ENCODE data around the gene NRSN1. TPM values are rescaled to one million over a fixed set of nuclear protein-coding genes. Genes with fewer than 3 reads are reported as not detected.

The NRSN1 gene
- total and polyA plus RNA-seq, 2 of the 13 experiments (the other 11 are each of a cell fraction or from before 2014, with no cell fraction given): not detected

DNA sequence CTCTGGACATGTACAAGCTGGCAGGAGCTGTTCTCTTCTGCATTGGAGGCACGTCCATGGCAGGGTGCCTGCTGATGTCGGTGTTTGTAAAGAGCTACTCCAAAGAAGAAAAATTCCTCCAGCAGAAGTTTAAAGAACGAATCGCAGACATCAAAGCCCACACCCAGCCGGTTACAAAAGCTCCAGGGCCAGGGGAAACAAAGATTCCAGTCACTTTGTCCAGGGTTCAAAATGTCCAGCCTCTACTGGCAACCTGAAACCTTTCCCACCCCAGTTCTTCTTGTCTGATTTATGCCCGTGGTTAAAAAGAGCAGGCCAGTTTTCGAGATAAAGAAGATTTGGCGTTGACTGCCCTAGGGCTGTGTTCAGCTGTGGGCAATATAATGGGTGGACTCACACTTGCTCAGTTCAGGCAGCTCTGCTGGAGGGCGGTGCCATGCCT lies 19.7 kb downstream of the NRSN1 start (continued):
- TF ChIP-seq, protein P1, sequence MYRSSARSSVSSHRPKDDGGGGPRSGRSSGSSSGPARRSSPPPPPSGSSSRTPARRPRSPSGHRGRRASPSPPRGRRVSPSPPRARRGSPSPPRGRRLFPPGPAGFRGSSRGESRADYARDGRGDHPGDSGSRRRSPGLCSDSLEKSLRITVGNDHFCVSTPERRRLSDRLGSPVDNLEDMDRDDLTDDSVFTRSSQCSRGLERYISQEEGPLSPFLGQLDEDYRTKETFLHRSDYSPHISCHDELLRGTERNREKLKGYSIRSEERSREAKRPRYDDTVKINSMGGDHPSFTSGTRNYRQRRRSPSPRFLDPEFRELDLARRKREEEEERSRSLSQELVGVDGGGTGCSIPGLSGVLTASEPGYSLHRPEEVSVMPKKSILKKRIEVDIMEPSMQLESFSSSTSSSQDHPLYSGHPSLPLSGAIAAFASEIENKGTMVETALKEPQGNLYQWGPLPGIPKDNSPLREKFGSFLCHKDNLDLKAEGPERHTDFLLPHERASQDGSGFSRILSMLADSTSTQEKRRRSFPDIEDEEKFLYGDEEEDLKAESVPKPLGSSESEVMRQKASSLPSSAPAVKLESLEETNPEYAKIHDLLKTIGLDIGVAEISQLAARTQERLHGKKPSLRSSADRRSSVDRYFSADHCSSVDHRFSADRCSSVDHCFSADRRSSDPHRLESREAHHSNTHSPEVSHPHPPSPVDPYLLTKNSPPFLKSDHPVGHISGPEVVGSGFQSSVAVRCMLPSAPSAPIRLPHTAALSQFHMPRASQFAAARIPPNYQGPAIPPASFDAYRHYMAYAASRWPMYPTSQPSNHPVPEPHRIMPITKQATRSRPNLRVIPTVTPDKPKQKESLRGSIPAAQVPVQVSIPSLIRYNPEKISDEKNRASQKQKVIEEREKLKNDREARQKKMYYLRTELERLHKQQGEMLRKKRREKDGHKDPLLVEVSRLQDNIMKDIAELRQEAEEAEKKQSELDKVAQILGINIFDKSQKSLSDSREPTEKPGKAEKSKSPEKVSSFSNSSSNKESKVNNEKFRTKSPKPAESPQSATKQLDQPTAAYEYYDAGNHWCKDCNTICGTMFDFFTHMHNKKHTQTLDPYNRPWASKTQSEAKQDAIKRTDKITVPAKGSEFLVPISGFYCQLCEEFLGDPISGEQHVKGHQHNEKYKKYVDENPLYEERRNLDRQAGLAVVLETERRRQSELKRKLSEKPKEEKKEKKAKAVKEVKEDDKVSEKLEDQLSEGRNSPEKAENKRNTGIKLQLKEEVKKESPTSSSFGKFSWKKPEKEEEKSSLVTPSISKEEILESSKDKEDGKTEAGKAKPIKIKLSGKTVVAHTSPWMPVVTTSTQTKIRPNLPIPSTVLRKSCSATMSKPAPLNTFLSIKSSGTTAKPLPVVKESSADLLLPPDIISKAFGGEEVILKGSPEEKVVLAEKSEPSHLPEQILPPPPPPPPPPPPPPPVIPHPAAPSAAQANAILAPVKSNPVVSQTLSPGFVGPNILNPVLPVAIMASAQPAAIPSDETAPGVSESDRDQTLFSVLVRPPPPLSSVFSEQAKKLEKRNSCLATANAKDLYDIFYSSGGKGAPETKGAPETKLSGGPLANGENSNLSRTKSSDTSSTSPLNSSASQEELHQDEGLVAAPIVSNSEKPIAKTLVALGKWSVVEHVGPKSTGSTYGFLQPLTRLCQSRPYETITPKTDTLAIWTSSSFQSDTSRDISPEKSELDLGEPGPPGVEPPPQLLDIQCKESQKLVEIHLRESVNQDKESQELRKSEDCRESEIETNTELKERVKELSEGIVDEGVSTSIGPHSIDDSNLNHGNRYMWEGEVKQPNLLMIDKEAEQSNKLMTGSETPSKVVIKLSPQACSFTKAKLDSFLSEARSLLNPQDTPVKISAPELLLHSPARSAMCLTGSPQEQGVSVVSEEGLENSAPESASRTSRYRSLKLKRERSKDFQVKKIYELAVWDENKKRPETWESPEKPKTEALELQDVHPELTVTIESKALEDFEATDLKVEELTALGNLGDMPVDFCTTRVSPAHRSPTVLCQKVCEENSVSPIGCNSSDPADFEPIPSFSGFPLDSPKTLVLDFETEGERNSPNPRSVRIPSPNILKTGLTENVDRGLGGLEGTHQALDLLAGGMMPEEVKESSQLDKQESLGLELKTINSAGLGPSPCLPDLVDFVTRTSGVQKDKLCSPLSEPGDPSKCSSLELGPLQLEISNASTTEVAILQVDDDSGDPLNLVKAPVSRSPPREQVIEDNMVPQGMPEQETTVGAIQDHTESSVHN (CRISPR knock-in tag; IDR thresholded peaks at IDR 0.05): no peak
- TF ChIP-seq ZNF614 (CRISPR knock-in tag; IDR thresholded peaks at IDR 0.05; ENCODE audit: borderline replicate concordance): peak; percentile 77; the same call in 1 of the 2 replicates
- TF ChIP-seq, protein P2, sequence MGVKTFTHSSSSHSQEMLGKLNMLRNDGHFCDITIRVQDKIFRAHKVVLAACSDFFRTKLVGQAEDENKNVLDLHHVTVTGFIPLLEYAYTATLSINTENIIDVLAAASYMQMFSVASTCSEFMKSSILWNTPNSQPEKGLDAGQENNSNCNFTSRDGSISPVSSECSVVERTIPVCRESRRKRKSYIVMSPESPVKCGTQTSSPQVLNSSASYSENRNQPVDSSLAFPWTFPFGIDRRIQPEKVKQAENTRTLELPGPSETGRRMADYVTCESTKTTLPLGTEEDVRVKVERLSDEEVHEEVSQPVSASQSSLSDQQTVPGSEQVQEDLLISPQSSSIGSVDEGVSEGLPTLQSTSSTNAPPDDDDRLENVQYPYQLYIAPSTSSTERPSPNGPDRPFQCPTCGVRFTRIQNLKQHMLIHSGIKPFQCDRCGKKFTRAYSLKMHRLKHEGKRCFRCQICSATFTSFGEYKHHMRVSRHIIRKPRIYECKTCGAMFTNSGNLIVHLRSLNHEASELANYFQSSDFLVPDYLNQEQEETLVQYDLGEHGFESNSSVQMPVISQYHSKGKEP (CRISPR knock-in tag; IDR thresholded peaks at IDR 0.05): no peak
- TF ChIP-seq ZNF780A (CRISPR knock-in tag; IDR thresholded peaks at IDR 0.05): no peak
- peak; percentile 66; the same call in 1 of the 2 replicates for TF ChIP-seq DPF2 (CRISPR knock-in tag; IDR thresholded peaks at IDR 0.05; ENCODE audit: borderline replicate concordance, low read depth)
- TF ChIP-seq, protein P3, sequence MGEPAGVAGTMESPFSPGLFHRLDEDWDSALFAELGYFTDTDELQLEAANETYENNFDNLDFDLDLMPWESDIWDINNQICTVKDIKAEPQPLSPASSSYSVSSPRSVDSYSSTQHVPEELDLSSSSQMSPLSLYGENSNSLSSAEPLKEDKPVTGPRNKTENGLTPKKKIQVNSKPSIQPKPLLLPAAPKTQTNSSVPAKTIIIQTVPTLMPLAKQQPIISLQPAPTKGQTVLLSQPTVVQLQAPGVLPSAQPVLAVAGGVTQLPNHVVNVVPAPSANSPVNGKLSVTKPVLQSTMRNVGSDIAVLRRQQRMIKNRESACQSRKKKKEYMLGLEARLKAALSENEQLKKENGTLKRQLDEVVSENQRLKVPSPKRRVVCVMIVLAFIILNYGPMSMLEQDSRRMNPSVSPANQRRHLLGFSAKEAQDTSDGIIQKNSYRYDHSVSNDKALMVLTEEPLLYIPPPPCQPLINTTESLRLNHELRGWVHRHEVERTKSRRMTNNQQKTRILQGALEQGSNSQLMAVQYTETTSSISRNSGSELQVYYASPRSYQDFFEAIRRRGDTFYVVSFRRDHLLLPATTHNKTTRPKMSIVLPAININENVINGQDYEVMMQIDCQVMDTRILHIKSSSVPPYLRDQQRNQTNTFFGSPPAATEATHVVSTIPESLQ (CRISPR knock-in tag; conservative IDR thresholded peaks at IDR 0.05): no peak
- no peak for TF ChIP-seq ZNF792 (CRISPR knock-in tag; IDR thresholded peaks at IDR 0.05)
- TF ChIP-seq, protein P4, sequence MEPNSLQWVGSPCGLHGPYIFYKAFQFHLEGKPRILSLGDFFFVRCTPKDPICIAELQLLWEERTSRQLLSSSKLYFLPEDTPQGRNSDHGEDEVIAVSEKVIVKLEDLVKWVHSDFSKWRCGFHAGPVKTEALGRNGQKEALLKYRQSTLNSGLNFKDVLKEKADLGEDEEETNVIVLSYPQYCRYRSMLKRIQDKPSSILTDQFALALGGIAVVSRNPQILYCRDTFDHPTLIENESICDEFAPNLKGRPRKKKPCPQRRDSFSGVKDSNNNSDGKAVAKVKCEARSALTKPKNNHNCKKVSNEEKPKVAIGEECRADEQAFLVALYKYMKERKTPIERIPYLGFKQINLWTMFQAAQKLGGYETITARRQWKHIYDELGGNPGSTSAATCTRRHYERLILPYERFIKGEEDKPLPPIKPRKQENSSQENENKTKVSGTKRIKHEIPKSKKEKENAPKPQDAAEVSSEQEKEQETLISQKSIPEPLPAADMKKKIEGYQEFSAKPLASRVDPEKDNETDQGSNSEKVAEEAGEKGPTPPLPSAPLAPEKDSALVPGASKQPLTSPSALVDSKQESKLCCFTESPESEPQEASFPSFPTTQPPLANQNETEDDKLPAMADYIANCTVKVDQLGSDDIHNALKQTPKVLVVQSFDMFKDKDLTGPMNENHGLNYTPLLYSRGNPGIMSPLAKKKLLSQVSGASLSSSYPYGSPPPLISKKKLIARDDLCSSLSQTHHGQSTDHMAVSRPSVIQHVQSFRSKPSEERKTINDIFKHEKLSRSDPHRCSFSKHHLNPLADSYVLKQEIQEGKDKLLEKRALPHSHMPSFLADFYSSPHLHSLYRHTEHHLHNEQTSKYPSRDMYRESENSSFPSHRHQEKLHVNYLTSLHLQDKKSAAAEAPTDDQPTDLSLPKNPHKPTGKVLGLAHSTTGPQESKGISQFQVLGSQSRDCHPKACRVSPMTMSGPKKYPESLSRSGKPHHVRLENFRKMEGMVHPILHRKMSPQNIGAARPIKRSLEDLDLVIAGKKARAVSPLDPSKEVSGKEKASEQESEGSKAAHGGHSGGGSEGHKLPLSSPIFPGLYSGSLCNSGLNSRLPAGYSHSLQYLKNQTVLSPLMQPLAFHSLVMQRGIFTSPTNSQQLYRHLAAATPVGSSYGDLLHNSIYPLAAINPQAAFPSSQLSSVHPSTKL (CRISPR knock-in tag; IDR thresholded peaks at IDR 0.05): peak; percentile 93
- TF ChIP-seq, protein P5, sequence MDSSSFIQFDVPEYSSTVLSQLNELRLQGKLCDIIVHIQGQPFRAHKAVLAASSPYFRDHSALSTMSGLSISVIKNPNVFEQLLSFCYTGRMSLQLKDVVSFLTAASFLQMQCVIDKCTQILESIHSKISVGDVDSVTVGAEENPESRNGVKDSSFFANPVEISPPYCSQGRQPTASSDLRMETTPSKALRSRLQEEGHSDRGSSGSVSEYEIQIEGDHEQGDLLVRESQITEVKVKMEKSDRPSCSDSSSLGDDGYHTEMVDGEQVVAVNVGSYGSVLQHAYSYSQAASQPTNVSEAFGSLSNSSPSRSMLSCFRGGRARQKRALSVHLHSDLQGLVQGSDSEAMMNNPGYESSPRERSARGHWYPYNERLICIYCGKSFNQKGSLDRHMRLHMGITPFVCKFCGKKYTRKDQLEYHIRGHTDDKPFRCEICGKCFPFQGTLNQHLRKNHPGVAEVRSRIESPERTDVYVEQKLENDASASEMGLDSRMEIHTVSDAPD (CRISPR knock-in tag; IDR thresholded peaks at IDR 0.05): no peak
- no peak for TF ChIP-seq PRMT3 (CRISPR knock-in tag; IDR thresholded peaks at IDR 0.05; ENCODE audit: borderline replicate concordance, low read depth)
- TF ChIP-seq FIP1L1 (IDR thresholded peaks at IDR 0.05; ENCODE audit: borderline replicate concordance, insufficient read depth, low read depth, low read length): no peak
